ENCODE results near the gene RAB3A.
"Not testable (repeated sequence)": the region's sequence is repeated elsewhere in the genome, so short reads cannot be mapped to it uniquely, and the experiment has no call there.

Gene RAB3A

GRCh38 chr19:18168673-18169381 is 35.0 kb downstream of the RAB3A start:
- no peak for DNase-seq (ENCODE audit: low read depth in 2 of 2)

GRCh38 chr19:18167975-18168645 is 35.7 kb downstream of the RAB3A start:
- DNase-seq (ENCODE audit: low read depth in 2 of 2): peak in 1 of 2 donors; percentile 49

- DNase-seq (ENCODE audit: low read depth in 2 of 2): no peak
Measured at GRCh38 chr19:18167011-18167410, 36.8 kb downstream of the RAB3A start.

- DNase-seq (ENCODE audit: low read depth in 2 of 2): no peak
Measured at GRCh38 chr19:18165794-18166544, 37.9 kb downstream of the RAB3A start.

GRCh38 chr19:18164072-18164471 is 39.8 kb downstream of the RAB3A start:
- DNase-seq (ENCODE audit: low read depth in 2 of 2): no peak

GRCh38 chr19:18161636-18162002 is 42.2 kb downstream of the RAB3A start:
- DNase-seq (ENCODE audit: low read depth in 2 of 2): no peak

- peak; percentile 68 to 80 for DNase-seq (ENCODE audit: low read depth in 2 of 2)
Measured at GRCh38 chr19:18160971-18161635, 42.7 kb downstream of the RAB3A start.

GRCh38 chr19:18160493-18160970 is 43.3 kb downstream of the RAB3A start:
- no peak for DNase-seq (ENCODE audit: low read depth in 2 of 2)

DNA sequence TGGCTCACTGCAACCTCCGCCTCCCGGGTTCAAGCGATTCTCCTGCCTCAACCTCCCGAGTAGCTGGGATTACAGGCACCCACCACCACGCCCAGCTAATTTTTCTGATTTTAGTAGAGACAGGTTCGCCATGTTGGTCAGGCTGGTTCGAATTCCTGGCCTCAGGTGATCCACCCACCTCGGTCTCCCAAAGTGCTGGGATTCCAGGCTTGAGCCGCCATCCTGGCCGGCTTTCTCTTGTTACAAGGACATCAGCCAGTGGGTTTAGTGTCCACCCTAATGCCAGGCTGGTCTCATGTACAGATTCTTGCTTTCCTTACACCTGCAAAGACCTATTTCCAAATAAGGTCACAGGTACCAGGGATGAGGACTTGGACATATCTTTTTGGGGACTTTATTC is 44.0 kb downstream of the RAB3A start:
- no peak for DNase-seq (ENCODE audit: low read depth in 2 of 2)

GRCh38 chr19:18159059-18159616 is 44.7 kb downstream of the RAB3A start:
- DNase-seq (ENCODE audit: low read depth in 2 of 2): not testable (repeated sequence)

GRCh38 chr19:18158467-18158866 is 45.4 kb downstream of the RAB3A start:
- DNase-seq (ENCODE audit: low read depth in 2 of 2): no peak

DNA sequence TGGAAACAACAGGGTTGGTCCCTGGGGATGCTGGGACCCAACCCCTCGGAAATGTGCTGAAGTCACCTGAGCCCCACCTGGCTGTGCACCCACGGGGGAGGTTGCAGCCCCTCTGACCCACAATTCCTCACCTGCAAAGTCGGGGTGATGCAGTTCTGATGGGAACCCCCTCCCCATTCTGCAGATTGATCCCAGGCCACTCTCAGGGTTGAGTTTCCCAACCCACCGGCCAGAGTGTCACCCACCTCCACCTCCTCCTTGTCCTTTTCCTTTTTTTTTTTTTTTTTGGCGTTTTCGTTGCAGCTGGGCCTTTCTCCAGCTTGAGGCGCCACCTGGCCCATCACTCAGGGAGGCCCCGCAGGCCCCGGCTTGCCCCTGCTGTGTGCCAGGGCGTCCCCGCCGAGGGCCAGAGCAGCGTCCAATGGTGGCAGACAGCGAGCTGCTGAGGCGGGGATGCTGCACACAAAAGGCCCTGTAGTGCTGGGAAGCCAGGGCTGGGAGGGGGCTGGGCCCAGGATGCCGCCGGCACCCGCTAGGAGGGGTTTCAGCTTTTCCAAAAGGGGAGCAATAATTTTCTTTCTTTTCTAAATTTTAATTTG is 46.3 kb downstream of the RAB3A start:
- no peak for DNase-seq (ENCODE audit: low read depth in 2 of 2)

DNA sequence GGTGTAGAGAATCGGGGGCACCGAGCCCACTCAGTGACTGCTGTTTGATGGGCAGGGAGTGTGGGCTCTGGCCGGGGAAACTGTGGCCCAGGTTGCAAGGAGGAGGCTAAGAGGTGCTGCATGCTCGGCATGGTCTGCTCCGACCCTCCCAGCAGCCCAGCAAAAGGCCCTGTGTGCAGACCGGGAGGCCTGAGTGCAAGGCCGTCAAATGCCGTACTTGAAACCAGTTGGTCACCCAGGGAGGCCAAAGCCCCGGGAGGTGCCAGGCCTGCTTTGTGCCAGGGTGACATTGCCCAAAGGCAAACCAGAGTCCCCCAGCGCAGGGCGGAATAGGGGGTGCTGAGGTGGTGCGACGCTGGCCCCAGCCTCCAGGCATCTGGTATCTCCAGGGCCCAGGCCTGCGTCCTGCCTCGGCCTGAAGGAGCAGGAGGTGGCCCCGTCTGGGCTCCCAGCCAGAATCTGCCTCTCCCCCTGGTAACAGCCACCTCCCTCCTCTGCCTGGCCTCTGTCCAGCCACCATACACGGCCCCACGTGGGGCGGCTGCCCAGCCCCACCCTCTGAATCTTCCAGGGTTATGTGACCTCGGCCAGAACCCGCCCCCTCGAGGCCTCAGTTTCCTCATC is 46.9 kb downstream of the RAB3A start:
- no peak for DNase-seq (ENCODE audit: low read depth in 2 of 2)

GRCh38 chr19:18156268-18156667 is 47.6 kb downstream of the RAB3A start:
- DNase-seq (ENCODE audit: low read depth in 2 of 2): no peak

DNA sequence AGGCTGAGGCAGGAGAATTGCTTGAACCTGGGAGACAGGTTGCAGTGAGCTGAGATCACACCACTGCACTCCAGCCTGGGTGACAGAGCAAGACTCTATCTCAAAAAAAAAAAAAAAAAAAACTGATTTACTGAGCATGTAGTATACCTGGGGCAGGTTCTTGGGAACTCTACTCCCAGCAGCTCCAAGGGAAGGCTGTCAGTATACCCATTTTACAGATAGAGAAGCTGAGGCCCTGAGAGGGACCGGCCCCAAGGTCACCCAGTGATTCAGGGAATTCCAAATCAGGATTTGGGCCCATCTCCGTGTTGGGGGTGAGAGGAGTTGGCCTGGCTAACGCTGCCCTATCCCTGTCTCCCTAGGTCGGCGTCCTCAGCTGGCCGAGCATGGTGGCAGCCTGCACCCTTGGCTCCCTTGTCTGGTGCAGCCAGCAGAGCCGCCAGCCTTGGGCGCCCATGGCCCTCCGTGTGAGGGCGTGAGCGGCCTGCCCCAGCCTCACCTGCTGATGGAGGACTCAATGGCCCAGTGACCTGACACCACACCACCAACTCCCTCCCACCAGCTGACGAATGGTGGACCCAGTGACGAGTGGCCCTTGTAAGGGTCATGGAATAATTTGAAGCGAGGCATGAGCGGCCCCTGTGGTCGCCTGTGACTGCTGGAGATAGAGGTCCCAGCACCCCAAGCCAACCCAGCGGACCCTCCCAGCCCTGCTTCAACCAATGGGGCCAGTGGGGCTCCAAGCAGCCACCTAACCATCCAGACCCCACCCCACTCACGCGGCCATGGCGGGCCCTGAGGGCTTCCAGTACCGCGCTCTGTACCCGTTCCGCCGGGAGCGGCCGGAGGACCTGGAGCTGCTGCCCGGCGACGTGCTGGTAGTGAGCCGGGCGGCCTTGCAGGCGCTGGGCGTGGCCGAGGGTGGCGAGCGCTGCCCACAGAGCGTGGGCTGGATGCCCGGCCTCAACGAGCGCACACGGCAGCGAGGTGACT is 48.5 kb downstream of the RAB3A start:
- DNase-seq (ENCODE audit: low read depth in 2 of 2): no peak

DNA sequence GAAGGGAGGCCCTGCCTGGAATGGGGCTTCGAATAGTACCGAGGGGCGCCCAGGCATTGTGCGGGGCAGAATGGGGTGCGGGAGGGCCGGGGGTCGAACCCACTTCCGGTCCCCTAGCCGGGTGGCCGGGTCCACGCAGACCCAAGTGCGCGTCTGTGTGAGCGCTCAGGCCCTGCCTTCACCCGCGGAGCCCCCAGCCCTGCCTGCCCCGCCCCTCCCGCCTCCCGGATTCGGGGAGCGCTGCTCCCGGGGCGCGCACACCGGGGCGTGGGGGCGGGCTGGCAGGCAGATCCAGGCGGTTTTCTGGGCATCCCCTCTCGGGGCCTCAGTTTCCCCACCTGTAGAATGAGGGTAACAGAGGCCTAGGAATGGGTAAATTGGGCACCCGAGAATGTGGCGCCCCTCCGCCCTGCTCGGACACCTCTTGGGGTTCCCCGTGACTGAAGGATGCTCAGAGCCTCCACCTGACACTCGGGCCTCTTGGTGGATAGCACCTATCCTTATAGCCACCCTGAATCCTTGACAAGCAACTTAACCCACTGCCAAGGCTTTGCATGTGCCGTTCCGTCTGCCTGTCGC is 50.2 kb downstream of the RAB3A start:
- no peak for DNase-seq (ENCODE audit: low read depth in 2 of 2)

DNA sequence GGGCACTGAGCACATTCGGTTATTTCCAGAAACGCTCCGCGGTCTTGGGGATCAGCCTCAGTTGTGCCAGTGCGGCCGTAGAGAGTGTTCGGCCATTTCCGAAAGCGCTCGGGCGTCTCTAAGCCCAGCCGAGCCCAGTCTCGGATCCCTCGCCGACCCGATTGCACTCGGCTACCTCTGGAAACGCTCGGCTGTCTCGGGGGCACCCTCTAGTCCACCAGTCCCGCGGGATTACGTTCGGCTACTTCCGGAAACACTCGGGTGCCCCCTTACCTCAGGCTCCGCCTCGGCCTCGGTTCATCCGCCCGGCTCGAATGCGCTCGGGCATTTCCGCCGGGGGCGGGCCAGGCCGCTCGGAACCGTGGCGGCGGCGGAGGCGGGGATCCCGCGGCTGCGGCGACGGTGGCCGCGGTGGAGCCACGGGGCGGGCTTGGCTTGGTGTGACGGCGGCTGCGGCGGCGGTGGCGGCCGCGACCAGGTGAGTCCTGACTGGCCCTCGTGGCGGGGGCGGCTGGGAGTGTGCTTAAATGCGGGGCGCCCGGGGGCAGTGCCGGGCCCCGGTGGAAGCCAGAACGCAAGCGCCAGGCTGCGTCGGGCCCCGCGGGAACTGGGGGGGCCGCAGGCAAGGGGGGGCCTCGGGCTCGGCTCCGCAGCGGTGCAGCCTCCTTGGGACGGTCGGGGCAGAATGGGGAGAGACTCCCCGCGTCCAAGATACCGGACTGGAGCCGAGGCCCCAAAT is 50.9 kb downstream of the RAB3A start, which contains the start of gene PIK3R2:
Gene PIK3R2 (plus strand): TSS at position 347 of the 739 bp plus-strand sequence. CDS start 2,717 bp downstream, outside the sequence.
- DNase-seq (ENCODE audit: low read depth in 2 of 2): peak; percentile 100

DNA sequence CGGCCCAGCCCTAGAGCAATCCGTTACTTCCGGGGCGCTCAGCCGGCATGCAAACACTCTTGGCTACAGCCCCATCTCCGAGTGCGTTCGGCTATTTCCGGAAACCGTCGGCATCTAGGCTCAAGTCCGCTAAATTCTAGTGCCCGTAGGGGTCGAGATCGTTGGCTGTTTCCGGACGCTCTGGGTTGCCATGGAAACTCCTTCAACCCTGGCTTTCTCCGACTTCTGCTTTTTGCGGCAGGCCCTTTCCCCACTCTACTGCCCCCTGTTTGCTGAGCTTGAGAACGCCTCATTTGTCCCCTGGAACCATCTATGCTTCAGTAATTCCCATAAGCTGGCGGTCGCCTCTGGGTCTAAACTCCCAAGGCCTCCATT is 51.4 kb downstream of the RAB3A start:
- DNase-seq (ENCODE audit: low read depth in 2 of 2): peak; percentile 98 to 99

All from stimulated activated CD4-positive, alpha-beta T cell treated with anti-CD3 and anti-CD28 coated beads, Interleukin-4, amount 100 ng/mL, for 48 hours (primary cell).